Fibroblast of lung (primary cell): Measurements from ENCODE around the gene TRPM3.

Experiments used
- CTCF ChIP-seq, 2 donors: IDR thresholded peaks in 1 of 2; conservative IDR thresholded peaks in 1 of 2; 1 replicate in 1 of 2; 2 replicates in 1 of 2; pipeline ENCODE4 v1.5.1; 2011 to 2012; ENCODE audit warnings: low read length in 2 of 2, control low read depth in 1 of 2, inconsistent platforms in 1 of 2, low read depth in 1 of 2, mild to moderate bottlenecking in 1 of 2
- EZH2 ChIP-seq: IDR thresholded peaks from 2 replicates; pipeline ENCODE4 v1.5.1; 2012; ENCODE audit warnings: low read length, control low read depth, mild to moderate bottlenecking; ENCODE audit errors: missing control alignments

GRCh38 chr9:70539526-70539925 is 581.9 kb downstream of the TRPM3 start:
- no peak for TF ChIP-seq CTCF (conservative IDR thresholded peaks at IDR 0.05 in 1 of 2, IDR thresholded peaks at IDR 0.05 in 1 of 2; ENCODE audit: low read depth in 1 of 2, low read length in 2 of 2)
- TF ChIP-seq EZH2: no peak
